ENCODE measurements around the gene FBXO48. TPM values are rescaled to one million over a fixed set of nuclear protein-coding genes. Genes with fewer than 3 reads are reported as not detected.
"Not testable (repeated sequence)": the region's sequence is repeated elsewhere in the genome, so short reads cannot be mapped to it uniquely, and the experiment has no call there.

The FBXO48 gene
- total and polyA plus RNA-seq, 2 of the 8 experiments (the other 6 are each of a cell fraction or from before 2014, with no cell fraction given): 1.1 to 1.5 TPM

DNA sequence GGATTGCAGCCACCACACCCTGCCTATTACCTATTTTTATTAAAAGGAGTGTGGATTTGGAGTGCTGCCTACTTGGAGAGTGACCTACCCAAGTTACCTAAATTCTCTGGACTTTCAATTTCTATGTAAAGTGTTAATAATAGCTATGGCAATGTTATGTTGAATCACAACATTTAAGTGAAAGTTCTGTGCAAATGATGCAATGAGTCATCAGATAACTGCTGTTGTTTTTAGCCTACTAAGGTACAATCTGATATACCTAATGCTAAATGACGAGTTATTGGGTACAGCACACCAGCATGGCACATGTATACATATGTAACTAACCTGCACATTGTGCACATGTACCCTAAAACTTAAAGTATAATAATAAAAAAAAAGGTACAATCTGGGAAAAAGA is 21.5 kb upstream of the FBXO48 start:
- H3K36me3 ChIP-seq (ENCODE audit: control insufficient read depth in 2 of 4, insufficient read depth in 4 of 4, low read length in 3 of 4); H2BK20ac ChIP-seq (ENCODE audit: low read length); H3K56ac ChIP-seq (replicated peaks; ENCODE audit: insufficient read length, low read depth, low read length); H3K79me1 ChIP-seq (ENCODE audit: low read depth, low read length); H3K4me1 ChIP-seq (replicated peaks in 1 of 4; ENCODE audit: control insufficient read depth in 3 of 4, insufficient read depth in 4 of 4, low read length in 3 of 4); H3K9ac ChIP-seq (replicated peaks in 1 of 4; ENCODE audit: extremely low read depth in 1 of 4, low read depth in 3 of 4, low read length in 3 of 4); H3K27me3 ChIP-seq (replicated peaks in 1 of 4; ENCODE audit: control insufficient read depth in 3 of 4, extremely low read depth in 1 of 4, insufficient read depth in 3 of 4, low read length in 3 of 4); H3K4me2 ChIP-seq (ENCODE audit: insufficient read depth in 1 of 2, low read depth in 2 of 2, low read length in 2 of 2); DNase-seq (ENCODE audit: low read depth in 1 of 2, low spot score in 2 of 2); H3K23ac ChIP-seq (ENCODE audit: insufficient read length); H3K79me2 ChIP-seq (ENCODE audit: control insufficient read depth in 1 of 2, insufficient read depth in 2 of 2, low read length in 2 of 2); H3K4ac ChIP-seq (replicated peaks; ENCODE audit: insufficient read length, low read depth, low read length); H3K18ac ChIP-seq (ENCODE audit: extremely low read depth, low read length); H2BK120ac ChIP-seq (replicated peaks; ENCODE audit: low read depth, low read length); H2AK5ac ChIP-seq (ENCODE audit: low read depth, low read length); FAIRE-seq; H3K23me2 ChIP-seq (ENCODE audit: low read depth, low read length); H2AFZ ChIP-seq (ENCODE audit: low read length); H2BK5ac ChIP-seq (ENCODE audit: low read depth, low read length); H3K14ac ChIP-seq (ENCODE audit: insufficient read length); H3K9me3 ChIP-seq (ENCODE audit: insufficient read depth in 2 of 2, low read depth in 1 of 2, low read length in 1 of 2); H2BK15ac ChIP-seq (ENCODE audit: low read length); H4K5ac ChIP-seq (ENCODE audit: insufficient read length, low read depth, low read length); H2BK12ac ChIP-seq (ENCODE audit: low read depth, low read length); POLR2A ChIA-PET (ENCODE audit: partially characterized antibody); H3K27ac ChIP-seq (ENCODE audit: low read depth, low read length); H3K4me3 ChIP-seq (ENCODE audit: extremely low read depth in 1 of 4, insufficient read depth in 2 of 4, low read depth in 3 of 4, low read length in 4 of 4); H4K20me1 ChIP-seq (replicated peaks in 1 of 2; ENCODE audit: control insufficient read depth in 1 of 2, insufficient read depth in 2 of 2, low read length in 2 of 2); H4K91ac ChIP-seq (replicated peaks; ENCODE audit: insufficient read length, low read length); H4K8ac ChIP-seq (ENCODE audit: extremely low read depth, insufficient read depth, low read length): not testable (repeated sequence)
- CTCF ChIA-PET (ENCODE audit: partially characterized antibody): interaction anchor here (0.6 to 3.3 kb wide), 18 partner anchors 8 to 418 kb away, joined by 3 to 17 read pairs (median 4); no protein-coding TSS in a partner anchor
- WGBS, 2 experiments (ENCODE audit: extremely low coverage in 1 of 2, insufficient coverage in 1 of 2, insufficient read length in 1 of 2, insufficient replicate concordance in 2 of 2, low coverage in 1 of 2, low lambda C conversion rate in 2 of 2, missing lambda C conversion rate in 1 of 2): 89% methylated on average over 1 of the region's 1 CpG; no CpG with 5 or more reads in 1 of the 2 experiments
